VCaP (cell line): Measurements from ENCODE around the gene SDCCAG8.

Experiments
- H3K27ac ChIP-seq: fragments of 450-650 bp; 2 replicates; pipeline ENCODE4 v1.5.1; 2017
- TF ChIP-seq, protein P1 (sequence below): fragments of 450-650 bp; conservative IDR thresholded peaks from 2 replicates; pipeline ENCODE4 v1.5.1; 2017; ENCODE audit warnings: mild to moderate bottlenecking, moderate library complexity

SDCCAG8 gene

DNA sequence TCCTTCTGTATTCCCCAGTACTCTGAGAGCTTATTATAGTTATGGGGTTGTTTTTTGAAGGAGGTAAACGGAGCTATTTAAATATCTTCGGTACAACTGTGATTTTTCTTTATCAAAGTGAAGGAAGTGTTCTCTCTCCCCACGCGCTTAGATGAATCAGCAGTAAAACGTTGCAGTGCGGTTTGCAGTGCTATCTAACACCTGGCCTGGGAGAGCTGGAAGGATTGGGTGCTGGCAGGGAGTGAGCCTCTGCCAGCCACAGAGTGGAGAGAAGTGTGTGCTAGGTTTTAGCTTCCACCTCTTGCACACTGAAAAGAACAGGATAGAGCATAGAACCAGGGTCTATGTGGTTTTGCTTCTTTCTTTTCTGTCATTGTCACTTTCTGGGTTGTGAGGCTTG lies 165.9 kb downstream of the SDCCAG8 start:
- H3K27ac ChIP-seq, result peak overlapping the region; percentile 88

DNA sequence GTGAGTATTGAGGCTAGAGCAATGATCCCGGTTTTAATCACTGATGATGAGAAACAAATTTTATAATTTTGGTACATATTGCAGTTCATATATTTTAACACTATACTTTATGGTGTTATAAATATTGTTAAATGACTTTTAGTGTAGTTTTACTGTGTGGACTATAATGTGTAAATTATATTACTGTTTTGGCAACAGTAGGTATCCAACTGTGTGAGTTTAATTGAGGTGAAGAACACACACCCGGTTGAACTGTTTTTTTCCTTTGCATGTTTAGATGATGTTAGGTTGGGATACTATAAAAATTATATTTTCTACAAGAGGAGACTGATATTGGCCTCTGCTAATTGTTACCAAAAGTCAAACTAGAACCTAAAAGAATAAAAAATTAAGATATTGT lies 166.5 kb downstream of the SDCCAG8 start:
- peak overlapping the region; percentile 88 for H3K27ac ChIP-seq
- TF ChIP-seq, protein P1, sequence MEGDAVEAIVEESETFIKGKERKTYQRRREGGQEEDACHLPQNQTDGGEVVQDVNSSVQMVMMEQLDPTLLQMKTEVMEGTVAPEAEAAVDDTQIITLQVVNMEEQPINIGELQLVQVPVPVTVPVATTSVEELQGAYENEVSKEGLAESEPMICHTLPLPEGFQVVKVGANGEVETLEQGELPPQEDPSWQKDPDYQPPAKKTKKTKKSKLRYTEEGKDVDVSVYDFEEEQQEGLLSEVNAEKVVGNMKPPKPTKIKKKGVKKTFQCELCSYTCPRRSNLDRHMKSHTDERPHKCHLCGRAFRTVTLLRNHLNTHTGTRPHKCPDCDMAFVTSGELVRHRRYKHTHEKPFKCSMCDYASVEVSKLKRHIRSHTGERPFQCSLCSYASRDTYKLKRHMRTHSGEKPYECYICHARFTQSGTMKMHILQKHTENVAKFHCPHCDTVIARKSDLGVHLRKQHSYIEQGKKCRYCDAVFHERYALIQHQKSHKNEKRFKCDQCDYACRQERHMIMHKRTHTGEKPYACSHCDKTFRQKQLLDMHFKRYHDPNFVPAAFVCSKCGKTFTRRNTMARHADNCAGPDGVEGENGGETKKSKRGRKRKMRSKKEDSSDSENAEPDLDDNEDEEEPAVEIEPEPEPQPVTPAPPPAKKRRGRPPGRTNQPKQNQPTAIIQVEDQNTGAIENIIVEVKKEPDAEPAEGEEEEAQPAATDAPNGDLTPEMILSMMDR, result no peak

More for the DNA sequence above, 165.9 kb downstream of the SDCCAG8 start:
- TF ChIP-seq, protein P1, result no peak

DNA sequence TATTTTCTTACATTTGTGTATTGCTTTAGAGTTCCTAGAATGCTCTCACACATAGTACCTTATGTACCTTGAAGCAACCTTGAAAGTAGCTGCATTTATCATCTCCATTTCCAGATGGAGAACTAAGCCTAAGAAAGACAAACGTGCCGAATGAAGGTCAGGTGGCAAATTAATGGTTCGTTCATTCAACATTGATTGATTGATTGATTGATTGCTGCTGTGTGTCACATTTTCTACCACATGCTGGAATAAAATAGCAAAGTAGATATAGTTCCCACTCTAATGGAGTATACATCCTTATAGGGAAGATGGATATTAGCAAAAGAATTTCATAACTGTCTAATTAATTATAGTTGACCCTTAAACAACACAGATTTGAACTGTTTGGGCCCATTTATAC lies 172.2 kb downstream of the SDCCAG8 start:
- H3K27ac ChIP-seq, result no peak overlapping the region
- TF ChIP-seq, protein P1, result no peak

DNA sequence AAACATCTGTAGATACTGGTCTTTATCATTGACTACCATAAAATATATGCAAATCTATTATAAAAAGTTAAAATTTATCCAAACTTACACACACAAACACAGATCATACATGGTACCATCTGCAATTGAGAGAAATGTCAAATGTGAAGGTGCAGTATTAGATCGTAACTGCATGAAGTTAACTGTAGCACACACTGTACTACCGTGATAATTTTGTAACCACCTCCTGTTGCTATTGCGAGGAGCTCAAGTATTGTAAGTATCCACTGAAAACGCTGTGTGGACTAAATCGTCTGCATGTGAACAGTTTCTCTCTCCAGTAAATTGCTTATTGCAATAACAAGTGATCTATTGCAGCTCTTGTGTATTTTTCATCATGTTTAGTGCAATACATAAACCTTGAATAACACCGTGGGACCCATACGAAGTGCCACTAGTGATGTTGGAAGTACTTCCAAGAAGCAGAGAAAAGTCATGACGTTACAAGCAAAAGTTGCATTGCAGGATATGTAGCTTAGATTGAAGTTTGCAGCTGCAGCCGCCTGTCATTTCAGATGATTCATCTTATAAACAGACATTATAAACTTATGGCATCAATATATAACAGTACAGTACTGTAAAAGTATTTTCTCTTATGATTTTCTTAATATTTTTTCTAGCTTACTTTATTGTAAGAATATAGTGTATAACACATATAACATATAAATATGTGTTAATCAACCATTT lies 172.9 kb downstream of the SDCCAG8 start:
- TF ChIP-seq, protein P1, result no peak
- no peak overlapping the region for H3K27ac ChIP-seq

GRCh38 chr1:243431591-243431990 lies 175.8 kb downstream of the SDCCAG8 start:
- TF ChIP-seq, protein P1, result no peak
- peak overlapping the region; percentile 71 for H3K27ac ChIP-seq

- H3K27ac ChIP-seq, result peak overlapping the region; percentile 71
- TF ChIP-seq, protein P1, result no peak
Measured at GRCh38 chr1:243432136-243432535, 176.3 kb downstream of the SDCCAG8 start.

- TF ChIP-seq, protein P1, result no peak
- peak overlapping the region; percentile 71 for H3K27ac ChIP-seq
Measured at GRCh38 chr1:243433737-243434370, 178.0 kb downstream of the SDCCAG8 start.
